Nephron progenitor cell (in vitro differentiated cells): ENCODE data around the gene CRYBB3.
A peak's percentile ranks its signal among the peaks of the same experiment; 100 is the strongest.

Experiments used
- DNase-seq: peaks from one replicate; pipeline ENCODE4 v3.0.0; 2021
- H3K27ac Mint-ChIP-seq: 2 replicates; pipeline ENCODE4 v1.8.0; 2021; ENCODE audit warnings: mild to moderate bottlenecking, moderate library complexity, mixed read lengths
- H3K27me3 Mint-ChIP-seq: 2 replicates; pipeline ENCODE4 v1.8.0; 2021; ENCODE audit warnings: mild to moderate bottlenecking, low read depth, mixed read lengths; ENCODE audit not compliant: poor library complexity
- H3K36me3 Mint-ChIP-seq: 2 replicates; pipeline ENCODE4 v1.8.0; 2021; ENCODE audit warnings: low read depth, mixed read lengths
- H3K4me1 Mint-ChIP-seq: 2 replicates; pipeline ENCODE4 v1.8.0; 2021; ENCODE audit warnings: mixed read lengths
- H3K4me3 Mint-ChIP-seq: 2 replicates; pipeline ENCODE4 v1.8.0; 2021; ENCODE audit warnings: mild to moderate bottlenecking, moderate library complexity, mixed read lengths
- H3K9me3 Mint-ChIP-seq: 2 replicates; pipeline ENCODE4 v1.8.0; 2021; ENCODE audit warnings: mild to moderate bottlenecking, moderate library complexity, mixed read lengths
- TF ChIP-seq, protein P1 (sequence below): fragments of 200-600 bp; sonication (generic); IDR thresholded peaks from 2 replicates; pipeline ENCODE4 v1.5.0; 2021; ENCODE audit warnings: antibody characterized with exemption

The CRYBB3 gene

DNA sequence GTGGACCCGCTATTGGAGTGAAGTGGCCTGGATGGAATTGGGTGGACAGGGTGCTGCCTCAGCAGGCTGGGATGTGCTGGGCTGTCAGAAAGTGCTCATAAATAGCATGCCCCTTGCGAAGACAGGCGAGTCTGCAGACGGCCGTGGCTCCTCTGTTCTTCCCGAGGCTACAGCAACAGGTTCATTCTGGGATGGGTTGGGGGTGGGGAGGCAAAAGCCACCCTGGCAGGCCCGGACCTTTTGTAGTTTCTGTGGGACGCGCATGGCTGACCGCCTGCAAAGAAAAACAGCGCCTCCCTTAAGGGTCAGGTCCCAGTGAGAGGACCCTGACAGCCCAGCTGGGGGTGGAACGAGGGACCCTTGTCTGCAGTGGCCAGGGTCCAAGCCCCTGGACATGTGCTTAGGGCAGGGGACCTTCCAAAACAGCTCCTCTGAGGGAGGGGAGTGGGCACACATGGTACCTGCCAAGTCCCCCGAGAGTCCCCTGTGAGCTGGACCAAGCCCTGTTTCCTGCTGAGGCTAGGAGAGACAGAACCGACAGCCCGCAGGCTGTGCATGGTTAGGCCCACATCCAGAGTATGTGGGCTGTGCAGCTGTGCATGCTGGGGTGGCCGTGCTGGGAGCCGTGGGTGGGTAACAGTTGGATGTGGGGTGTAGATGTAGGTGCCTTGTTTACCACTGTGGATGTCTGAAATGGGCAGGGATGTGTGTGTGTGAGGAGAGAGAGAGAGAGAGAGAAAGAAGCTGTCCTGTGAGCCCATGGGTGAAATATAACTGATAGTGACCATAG is at the start of gene CRYBB3:
Gene CRYBB3 (plus strand): TSS at position 128 of the 790 bp plus-strand sequence. CDS start 1,539 bp downstream, outside the sequence.
- no peaks in the 10 kb centered on the region for H3K27me3 Mint-ChIP-seq
- H3K4me3 Mint-ChIP-seq, result peak within 1 kb of the TSS; percentile 2
- peaks cover 30% of the 10 kb centered on the region for H3K4me1 Mint-ChIP-seq
- TF ChIP-seq, protein P1, sequence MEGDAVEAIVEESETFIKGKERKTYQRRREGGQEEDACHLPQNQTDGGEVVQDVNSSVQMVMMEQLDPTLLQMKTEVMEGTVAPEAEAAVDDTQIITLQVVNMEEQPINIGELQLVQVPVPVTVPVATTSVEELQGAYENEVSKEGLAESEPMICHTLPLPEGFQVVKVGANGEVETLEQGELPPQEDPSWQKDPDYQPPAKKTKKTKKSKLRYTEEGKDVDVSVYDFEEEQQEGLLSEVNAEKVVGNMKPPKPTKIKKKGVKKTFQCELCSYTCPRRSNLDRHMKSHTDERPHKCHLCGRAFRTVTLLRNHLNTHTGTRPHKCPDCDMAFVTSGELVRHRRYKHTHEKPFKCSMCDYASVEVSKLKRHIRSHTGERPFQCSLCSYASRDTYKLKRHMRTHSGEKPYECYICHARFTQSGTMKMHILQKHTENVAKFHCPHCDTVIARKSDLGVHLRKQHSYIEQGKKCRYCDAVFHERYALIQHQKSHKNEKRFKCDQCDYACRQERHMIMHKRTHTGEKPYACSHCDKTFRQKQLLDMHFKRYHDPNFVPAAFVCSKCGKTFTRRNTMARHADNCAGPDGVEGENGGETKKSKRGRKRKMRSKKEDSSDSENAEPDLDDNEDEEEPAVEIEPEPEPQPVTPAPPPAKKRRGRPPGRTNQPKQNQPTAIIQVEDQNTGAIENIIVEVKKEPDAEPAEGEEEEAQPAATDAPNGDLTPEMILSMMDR, result no peak
- no peaks in the 10 kb centered on the region for H3K9me3 Mint-ChIP-seq
- peak; percentile 54 for DNase-seq
- no peak within 1 kb of the TSS for H3K27ac Mint-ChIP-seq
- peaks cover 10% of the 10 kb centered on the region for H3K36me3 Mint-ChIP-seq

DNA sequence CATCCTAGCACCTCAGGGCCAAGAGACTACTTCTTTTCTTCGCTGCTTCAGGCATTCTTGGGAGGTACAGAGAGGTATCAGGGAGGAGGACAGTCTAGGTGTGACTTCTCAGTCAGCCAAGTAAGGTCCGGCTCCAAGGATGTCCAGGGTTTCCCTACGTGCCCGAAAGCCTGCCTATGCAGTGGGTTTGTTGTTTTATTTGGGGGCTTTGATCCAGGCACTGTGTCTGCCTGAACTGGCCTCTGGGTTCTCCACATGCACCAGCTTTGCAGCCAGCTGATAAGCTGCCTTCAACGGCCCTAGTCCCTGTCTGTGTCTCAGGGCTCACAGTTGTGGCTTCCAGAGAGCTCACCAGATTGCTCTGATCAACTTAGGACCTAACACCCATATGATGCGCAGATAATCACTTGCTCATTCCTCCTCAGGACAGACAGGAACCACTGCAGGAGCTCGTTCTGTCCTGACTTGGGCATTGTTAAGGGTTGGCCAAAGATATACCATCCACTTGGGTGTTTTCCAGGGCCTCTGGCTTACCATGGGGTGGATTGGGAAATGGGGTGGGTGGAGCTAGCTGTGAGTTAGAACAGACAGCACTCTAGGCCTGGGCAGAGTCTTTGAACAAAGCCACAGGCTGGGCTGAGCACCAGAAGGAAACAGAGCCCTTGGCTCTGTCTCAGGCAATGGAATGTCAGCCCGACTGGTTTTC is 45.5 kb upstream of the CRYBB3 start:
- Mint-ChIP-seq H3K36me3 (no peaks in the 10 kb centered on the region), H3K27me3 (peaks cover 3% of the 10 kb centered on the region), H3K9me3 (no peaks in the 10 kb centered on the region), H3K4me1 (no peaks in the 10 kb centered on the region), H3K27ac (no peak overlapping the region), H3K4me3 (no peak overlapping the region)
- TF ChIP-seq, protein P1, result no peak
- no peak for DNase-seq

DNA sequence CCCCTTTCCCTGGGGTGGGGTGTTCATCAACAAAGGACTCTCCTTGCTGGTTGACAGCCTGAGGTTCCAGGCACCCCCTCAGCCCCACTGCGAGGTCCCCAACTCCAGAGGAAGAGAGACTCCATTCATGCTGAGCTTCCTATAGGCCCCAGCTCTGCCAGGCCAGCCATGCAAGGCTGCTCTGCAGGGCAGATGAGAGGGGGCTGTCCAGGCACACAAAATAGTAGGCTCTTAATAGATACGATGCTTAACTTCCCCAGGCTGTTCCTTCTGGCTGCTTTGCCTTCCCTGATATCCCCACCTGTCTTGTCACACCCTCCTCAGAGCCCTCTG is 45.0 kb upstream of the CRYBB3 start:
- no peak overlapping the region for H3K4me3 Mint-ChIP-seq
- no peak for DNase-seq
- no peaks in the 10 kb centered on the region for H3K9me3 Mint-ChIP-seq
- TF ChIP-seq, protein P1, result no peak
- no peaks in the 10 kb centered on the region for H3K36me3 Mint-ChIP-seq
- H3K27ac Mint-ChIP-seq, result no peak overlapping the region
- H3K4me1 Mint-ChIP-seq, result no peaks in the 10 kb centered on the region
- peaks cover 3% of the 10 kb centered on the region for H3K27me3 Mint-ChIP-seq

DNA sequence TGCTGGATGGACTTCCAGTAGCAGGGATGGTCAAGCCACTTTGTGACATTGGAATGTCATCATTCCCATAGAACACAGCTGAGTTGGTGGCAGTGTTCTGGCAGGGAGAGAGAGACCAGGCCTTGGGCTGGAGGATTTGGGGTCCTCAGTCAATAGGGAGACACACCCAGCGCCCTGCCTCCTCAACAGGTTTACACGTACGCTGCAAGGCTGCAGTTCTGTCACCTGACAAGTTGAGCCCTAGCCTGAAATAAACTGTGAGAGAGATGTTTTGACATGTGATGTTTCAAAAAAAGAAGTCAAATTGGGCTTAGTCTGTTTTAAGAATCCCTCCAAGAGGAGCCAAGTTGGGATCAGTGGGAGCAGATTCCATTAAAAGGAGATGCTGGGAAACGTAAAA is 42.9 kb upstream of the CRYBB3 start:
- H3K9me3 Mint-ChIP-seq, result no peaks in the 10 kb centered on the region
- H3K27ac Mint-ChIP-seq, result no peak overlapping the region
- peaks cover 3% of the 10 kb centered on the region for H3K27me3 Mint-ChIP-seq
- no peaks in the 10 kb centered on the region for H3K4me1 Mint-ChIP-seq
- H3K36me3 Mint-ChIP-seq, result no peaks in the 10 kb centered on the region
- no peak overlapping the region for H3K4me3 Mint-ChIP-seq
- TF ChIP-seq, protein P1, result no peak
- DNase-seq, result no peak

DNA sequence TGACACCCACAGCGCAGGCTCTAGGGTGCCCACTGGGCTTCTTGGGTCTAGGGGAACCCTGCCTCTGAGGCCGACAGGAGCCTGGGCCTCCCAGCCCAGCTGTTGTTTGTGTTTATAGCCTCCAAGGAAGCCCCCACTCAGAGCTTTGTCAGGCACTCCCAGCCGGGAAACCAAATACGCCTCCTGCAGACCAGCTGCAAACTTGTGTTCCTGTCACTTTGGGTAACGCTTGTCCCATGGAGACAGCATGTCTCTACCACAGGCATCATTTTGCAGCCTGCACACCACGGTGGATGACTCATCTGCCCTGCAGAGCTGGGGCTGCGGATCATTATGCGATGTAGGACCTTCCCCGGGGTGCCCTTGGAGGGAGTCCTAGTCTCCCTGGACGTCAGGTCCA is 40.6 kb upstream of the CRYBB3 start:
- no peak overlapping the region for H3K4me3 Mint-ChIP-seq
- TF ChIP-seq, protein P1, result no peak
- no peak overlapping the region for H3K27ac Mint-ChIP-seq
- H3K4me1 Mint-ChIP-seq, result no peaks in the 10 kb centered on the region
- DNase-seq, result no peak
- no peaks in the 10 kb centered on the region for H3K9me3 Mint-ChIP-seq
- no peaks in the 10 kb centered on the region for H3K36me3 Mint-ChIP-seq
- no peaks in the 10 kb centered on the region for H3K27me3 Mint-ChIP-seq
